K562 (cell line): ENCODE measurements around the gene GATAD2B. TPM values are rescaled to one million over a fixed set of nuclear protein-coding genes. Genes with fewer than 3 reads are reported as not detected.

Source experiments
- CHD7 ChIP-seq: fragments of 200-600 bp; sonication (generic); IDR thresholded peaks from one replicate; pipeline ENCODE4 v1.6.1; 2012; ENCODE audit warnings: mild to moderate bottlenecking, low read depth, low read length, inconsistent platforms
- FOXM1 ChIP-seq, 2 experiments: fragments of 450-650 bp in 1 of 2; sonication (generic) in 1 of 2; formaldehyde crosslinking in 1 of 2; IDR thresholded peaks; 2 replicates each; pipeline versions ENCODE4 v1.6.1 to v1.9.0; 2017 to 2022; ENCODE audit warnings: low read depth in 2 of 2, mild to moderate bottlenecking in 2 of 2, missing genetic modification reagents in 1 of 2, moderate library complexity in 1 of 2
- KAT2B ChIP-seq: IDR thresholded peaks from one replicate; pipeline ENCODE4 v1.6.1; 2012; ENCODE audit warnings: low read depth, mild to moderate bottlenecking, control low read depth, inconsistent platforms, low read length, moderate library complexity
- LARP7 ChIP-seq: fragments of 450-650 bp; IDR thresholded peaks from 2 replicates; pipeline ENCODE4 v1.6.1; 2016
- NCOA2 ChIP-seq, 2 experiments: fragments of 450-650 bp; IDR thresholded peaks; 2 replicates each; pipeline ENCODE4 v1.6.1; 2018; ENCODE audit warnings: mild to moderate bottlenecking in 2 of 2, moderate library complexity in 1 of 2; ENCODE audit not compliant: partially characterized antibody in 2 of 2
- SAP30 ChIP-seq: fragments of 200-600 bp; sonication (generic); IDR thresholded peaks from 2 replicates; pipeline ENCODE4 v1.6.1; 2012; ENCODE audit warnings: borderline replicate concordance, low read depth, mild to moderate bottlenecking, moderate library complexity, low read length, control low read depth, inconsistent platforms; ENCODE audit not compliant: insufficient read depth, poor library complexity, severe bottlenecking
- YY1 ChIP-seq, 3 experiments: IDR thresholded peaks; 2 replicates each; pipeline ENCODE4 v1.6.1; 2011; ENCODE audit warnings: low read length in 2 of 3, mild to moderate bottlenecking in 2 of 3, moderate library complexity in 2 of 3, borderline replicate concordance in 1 of 3, control low read depth in 1 of 3, low read depth in 1 of 3; ENCODE audit not compliant: insufficient read depth in 3 of 3, insufficient replicate concordance in 2 of 3, control insufficient read depth in 1 of 3, insufficient read length in 1 of 3; ENCODE audit errors: extremely low read depth in 1 of 3
- ZEB2 ChIP-seq: fragments of 450-650 bp; IDR thresholded peaks from 2 replicates; pipeline ENCODE4 v1.6.1; 2016
- polyA plus RNA-seq, 8 experiments: library from polyadenylated mRNA; depleted of rRNA in 4 of 8; stranded (reverse) in 5 of 8; unstranded in 3 of 8; fragments of >200 nt; fragmentation: Nextera tagmentation in 2 of 8; fragmentation: Illumina TruSeq in 1 of 8; extraction: Ambion mirVana in 2 of 8; extraction: Trizol in 1 of 8; gene quantifications; 2 replicates each; pipeline versions ENCODE4 v1.2.1 to v1.2.3, GENCODE V29; 2011 to 2014; ENCODE audit warnings: inconsistent platforms in 1 of 8, missing spikeins in 1 of 8
- total RNA-seq, 7 experiments: library from RNA; depleted of rRNA in 6 of 7; stranded (reverse); fragments of >200 nt in 6 of 7; fragmentation: Illumina TruSeq in 2 of 7; extraction: Trizol in 2 of 7; gene quantifications; 2 replicates each; pipeline versions ENCODE4 v1.2.1 to v1.2.3, GENCODE V29; 2011 to 2021; ENCODE audit warnings: low replicate concordance in 1 of 7
- TF ChIP-seq, protein P1 (sequence below): fragments of 450-650 bp; formaldehyde crosslinking; IDR thresholded peaks from 2 replicates; pipeline ENCODE4 v1.4.0; 2022; ENCODE audit warnings: missing genetic modification characterization

GATAD2B gene
- total and polyA plus RNA-seq, 9 of the 15 experiments (the other 6 are each of a cell fraction or from before 2014, with no cell fraction given), result 1.5 to 40.2 (median 4.9) TPM

GRCh38 chr1:153799016-153799415 lies 123.8 kb downstream of the GATAD2B start (continued):
- TF ChIP-seq CHD7 (no peak), ZEB2 (no peak), SAP30 (no peak), KAT2B (no peak), LARP7 (no peak), YY1 (IDR thresholded peaks at IDR 0.05; ENCODE audit: borderline replicate concordance in 1 of 3, control insufficient read depth in 1 of 3, extremely low read depth in 1 of 3, insufficient read depth in 3 of 3, insufficient read length in 1 of 3, insufficient replicate concordance in 2 of 3, low read depth in 1 of 3, low read length in 2 of 3) (no peak), FOXM1 (IDR thresholded peaks at IDR 0.05; ENCODE audit: low read depth) (no peak), FOXM1 (CRISPR knock-in tag; IDR thresholded peaks at IDR 0.05; ENCODE audit: low read depth) (no peak), NCOA2 (IDR thresholded peaks at IDR 0.05; ENCODE audit: partially characterized antibody in 2 of 2) (no peak)
- TF ChIP-seq, protein P1, sequence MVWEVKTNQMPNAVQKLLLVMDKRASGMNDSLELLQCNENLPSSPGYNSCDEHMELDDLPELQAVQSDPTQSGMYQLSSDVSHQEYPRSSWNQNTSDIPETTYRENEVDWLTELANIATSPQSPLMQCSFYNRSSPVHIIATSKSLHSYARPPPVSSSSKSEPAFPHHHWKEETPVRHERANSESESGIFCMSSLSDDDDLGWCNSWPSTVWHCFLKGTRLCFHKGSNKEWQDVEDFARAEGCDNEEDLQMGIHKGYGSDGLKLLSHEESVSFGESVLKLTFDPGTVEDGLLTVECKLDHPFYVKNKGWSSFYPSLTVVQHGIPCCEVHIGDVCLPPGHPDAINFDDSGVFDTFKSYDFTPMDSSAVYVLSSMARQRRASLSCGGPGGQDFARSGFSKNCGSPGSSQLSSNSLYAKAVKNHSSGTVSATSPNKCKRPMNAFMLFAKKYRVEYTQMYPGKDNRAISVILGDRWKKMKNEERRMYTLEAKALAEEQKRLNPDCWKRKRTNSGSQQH, result no peak
